SIG-M5 (cell line): ENCODE data around the gene ZC3H8.
"Not testable (repeated sequence)": the region's sequence is repeated elsewhere in the genome, so short reads cannot be mapped to it uniquely, and the experiment has no call there.

Experiments
- DNase-seq: peaks from one replicate; lab custom pipeline; 2025; lab: John Stamatoyannopoulos, UW

ZC3H8 gene

GRCh38 chr2:112259509-112260294 lies 4.9 kb upstream of the ZC3H8 start:
- DNase-seq, result peak; percentile 23

GRCh38 chr2:112257575-112257974 lies 2.7 kb upstream of the ZC3H8 start:
- no peak for DNase-seq

GRCh38 chr2:112256654-112257053 lies 1.8 kb upstream of the ZC3H8 start:
- DNase-seq, result no peak

GRCh38 chr2:112255875-112256274 lies 1.0 kb upstream of the ZC3H8 start:
- no peak for DNase-seq

GRCh38 chr2:112253261-112253815 lies 1.5 kb downstream of the ZC3H8 start:
- DNase-seq, result no peak

GRCh38 chr2:112251271-112251670 lies 3.6 kb downstream of the ZC3H8 start:
- no peak for DNase-seq

GRCh38 chr2:112244854-112245253 lies 10.0 kb downstream of the ZC3H8 start:
- no peak for DNase-seq

- DNase-seq, result no peak
These were observed 11.6 kb downstream of the ZC3H8 start for GRCh38 chr2:112243233-112243632.

GRCh38 chr2:112242384-112242783 lies 12.5 kb downstream of the ZC3H8 start:
- DNase-seq, result no peak

- DNase-seq, result no peak
These were observed 15.0 kb downstream of the ZC3H8 start for GRCh38 chr2:112239862-112240261.

GRCh38 chr2:112230371-112230770 lies 24.5 kb downstream of the ZC3H8 start:
- no peak for DNase-seq

GRCh38 chr2:112229348-112229747 lies 25.5 kb downstream of the ZC3H8 start:
- no peak for DNase-seq

- no peak for DNase-seq
These were observed 34.0 kb downstream of the ZC3H8 start for GRCh38 chr2:112220831-112221230.

- no peak for DNase-seq
These were observed 34.7 kb downstream of the ZC3H8 start for GRCh38 chr2:112220186-112220585.

- no peak for DNase-seq
These were observed 37.0 kb downstream of the ZC3H8 start for GRCh38 chr2:112217854-112218253.

- no peak for DNase-seq
These were observed 38.7 kb downstream of the ZC3H8 start for GRCh38 chr2:112216167-112216566.

GRCh38 chr2:112207905-112208304 lies 46.9 kb downstream of the ZC3H8 start:
- not testable (repeated sequence) for DNase-seq

GRCh38 chr2:112204411-112204810 lies 50.4 kb downstream of the ZC3H8 start:
- DNase-seq, result no peak

- no peak for DNase-seq
These were observed 53.0 kb downstream of the ZC3H8 start for GRCh38 chr2:112201696-112202430.

GRCh38 chr2:112199188-112199587 lies 55.7 kb downstream of the ZC3H8 start:
- DNase-seq, result no peak

- DNase-seq, result no peak
These were observed 56.1 kb downstream of the ZC3H8 start for GRCh38 chr2:112198780-112199179.

GRCh38 chr2:112197868-112198267 lies 57.0 kb downstream of the ZC3H8 start:
- no peak for DNase-seq

- no peak for DNase-seq
These were observed 58.9 kb downstream of the ZC3H8 start for GRCh38 chr2:112195950-112196349.
